ENCODE measurements around the gene PRKD2.

PRKD2 gene

GRCh38 chr19:46697204-46697960 is 19.5 kb downstream of the PRKD2 start (continued):
- no peak for TF ChIP-seq ZNF280C (tag by site-specific recombination; IDR thresholded peaks at IDR 0.05)
- TF ChIP-seq GLIS2 (tag by site-specific recombination; IDR thresholded peaks at IDR 0.05) = no peak
- TF ChIP-seq ZNF629 (tag by site-specific recombination; IDR thresholded peaks at IDR 0.05) = no peak
- no peak for TF ChIP-seq TSHZ1 (tag by site-specific recombination; IDR thresholded peaks at IDR 0.05; ENCODE audit: borderline replicate concordance)
- TF ChIP-seq ZNF114 (tag by site-specific recombination; IDR thresholded peaks at IDR 0.05) = no peak
- no peak for TF ChIP-seq ZNF10 (tag by site-specific recombination; IDR thresholded peaks at IDR 0.05)
- no peak for TF ChIP-seq WT1 (tag by site-specific recombination; IDR thresholded peaks at IDR 0.05)
- no peak for TF ChIP-seq ZNF280D (tag by site-specific recombination; IDR thresholded peaks at IDR 0.05)
- no peak for TF ChIP-seq ZNF18 (tag by site-specific recombination; IDR thresholded peaks at IDR 0.05)
- no peak for TF ChIP-seq ZNF549 (tag by site-specific recombination; IDR thresholded peaks at IDR 0.05)
- peak; percentile 43; the same call in 1 of the 2 replicates for TF ChIP-seq ZBTB6 (tag by site-specific recombination; IDR thresholded peaks at IDR 0.05)
- TF ChIP-seq ZBTB17 (tag by site-specific recombination; IDR thresholded peaks at IDR 0.05) = no peak
- no peak for TF ChIP-seq ELK4 (IDR thresholded peaks at IDR 0.05; ENCODE audit: borderline replicate concordance, low read depth, low read length)
- TF ChIP-seq KLF9 (tag by site-specific recombination; IDR thresholded peaks at IDR 0.05; ENCODE audit: low read depth) = peak; percentile 73
- TF ChIP-seq ZBTB20 (tag by site-specific recombination; IDR thresholded peaks at IDR 0.05) = no peak
- TF ChIP-seq ZNF311 (tag by site-specific recombination; IDR thresholded peaks at IDR 0.05; ENCODE audit: borderline replicate concordance) = no peak
- peak; percentile 91 for TF ChIP-seq ZFHX2 (tag by site-specific recombination; conservative IDR thresholded peaks at IDR 0.05)
- TF ChIP-seq ZNF610 (tag by site-specific recombination; IDR thresholded peaks at IDR 0.05; ENCODE audit: borderline replicate concordance) = no peak
- no peak for TF ChIP-seq ZNF366 (tag by site-specific recombination; conservative IDR thresholded peaks at IDR 0.05)
- TF ChIP-seq ZFP37 (tag by site-specific recombination; IDR thresholded peaks at IDR 0.05) = no peak
- TF ChIP-seq ZNF677 (tag by site-specific recombination; IDR thresholded peaks at IDR 0.05) = no peak
- no peak for TF ChIP-seq ZNF747 (tag by site-specific recombination; IDR thresholded peaks at IDR 0.05)
- TF ChIP-seq ZNF600 (tag by site-specific recombination; IDR thresholded peaks at IDR 0.05) = peak; percentile 87; the same call in 1 of the 2 replicates
